ENCODE measurements around the gene GOT1.

DNA sequence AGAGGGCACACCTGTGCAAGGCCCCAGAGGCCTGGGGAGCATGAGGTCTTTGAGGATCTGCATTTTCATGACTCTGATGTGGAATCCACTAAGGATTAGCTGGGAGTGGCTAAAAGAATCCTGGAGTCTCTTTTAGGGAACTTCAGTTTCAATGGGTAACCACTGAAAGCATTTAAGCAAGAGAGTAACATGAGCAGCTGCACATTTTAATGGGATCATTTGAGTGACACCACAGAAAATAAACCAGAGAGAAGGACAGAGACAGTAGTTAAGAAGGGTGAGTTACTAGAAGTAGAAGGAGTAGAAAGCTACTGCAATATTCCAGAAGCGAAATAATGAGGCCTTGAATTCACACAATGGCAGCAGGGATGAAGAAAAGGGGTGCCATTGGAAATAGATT lies 5.2 kb downstream of the GOT1 start:
- TF ChIP-seq, protein P1, sequence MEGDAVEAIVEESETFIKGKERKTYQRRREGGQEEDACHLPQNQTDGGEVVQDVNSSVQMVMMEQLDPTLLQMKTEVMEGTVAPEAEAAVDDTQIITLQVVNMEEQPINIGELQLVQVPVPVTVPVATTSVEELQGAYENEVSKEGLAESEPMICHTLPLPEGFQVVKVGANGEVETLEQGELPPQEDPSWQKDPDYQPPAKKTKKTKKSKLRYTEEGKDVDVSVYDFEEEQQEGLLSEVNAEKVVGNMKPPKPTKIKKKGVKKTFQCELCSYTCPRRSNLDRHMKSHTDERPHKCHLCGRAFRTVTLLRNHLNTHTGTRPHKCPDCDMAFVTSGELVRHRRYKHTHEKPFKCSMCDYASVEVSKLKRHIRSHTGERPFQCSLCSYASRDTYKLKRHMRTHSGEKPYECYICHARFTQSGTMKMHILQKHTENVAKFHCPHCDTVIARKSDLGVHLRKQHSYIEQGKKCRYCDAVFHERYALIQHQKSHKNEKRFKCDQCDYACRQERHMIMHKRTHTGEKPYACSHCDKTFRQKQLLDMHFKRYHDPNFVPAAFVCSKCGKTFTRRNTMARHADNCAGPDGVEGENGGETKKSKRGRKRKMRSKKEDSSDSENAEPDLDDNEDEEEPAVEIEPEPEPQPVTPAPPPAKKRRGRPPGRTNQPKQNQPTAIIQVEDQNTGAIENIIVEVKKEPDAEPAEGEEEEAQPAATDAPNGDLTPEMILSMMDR (IDR thresholded peaks at IDR 0.05), result no peak
- TF ChIP-seq POLR2A (IDR thresholded peaks at IDR 0.05), result no peak

Data from uterus (tissue), 2 donors.